Urothelium cell line (cell line): ENCODE measurements around the gene ARL14EPL.
"Not testable (repeated sequence)": the region's sequence is repeated elsewhere in the genome, so short reads cannot be mapped to it uniquely, and the experiment has no call there.

Experiments used
- DNase-seq: peaks from one replicate; pipeline ENCODE4 v3.0.0; 2011; ENCODE audit warnings: low spot score, mixed read lengths
- FAIRE-seq: peaks from 2 replicates; lab custom pipeline; 2011; peaks lifted over from hg19 to GRCh38; lab: Jason Lieb, UNC

ARL14EPL gene

GRCh38 chr5:116046261-116046660 lies 14.0 kb downstream of the ARL14EPL start:
- no peak for FAIRE-seq
- no peak for DNase-seq

GRCh38 chr5:116046823-116047222 lies 14.6 kb downstream of the ARL14EPL start:
- FAIRE-seq (no peak), DNase-seq (no peak)

- FAIRE-seq: no peak
- no peak for DNase-seq
Measured at GRCh38 chr5:116058346-116058936, 26.2 kb downstream of the ARL14EPL start.

- no peak for FAIRE-seq
- no peak for DNase-seq
Measured at GRCh38 chr5:116062352-116062751, 30.1 kb downstream of the ARL14EPL start.

GRCh38 chr5:116063950-116064349 lies 31.7 kb downstream of the ARL14EPL start:
- peak; percentile 21 for DNase-seq
- no peak for FAIRE-seq

GRCh38 chr5:116068028-116068632 lies 35.9 kb downstream of the ARL14EPL start:
- DNase-seq: peak; percentile 19
- FAIRE-seq: no peak

- FAIRE-seq (no peak), DNase-seq (no peak)
Measured at GRCh38 chr5:116071211-116071610, 38.9 kb downstream of the ARL14EPL start.

GRCh38 chr5:116075191-116075831 lies 43.0 kb downstream of the ARL14EPL start:
- DNase-seq: no peak
- FAIRE-seq: no peak

- FAIRE-seq (no peak), DNase-seq (no peak)
Measured at GRCh38 chr5:116076496-116076895, 44.2 kb downstream of the ARL14EPL start.

GRCh38 chr5:116078199-116078598 lies 45.9 kb downstream of the ARL14EPL start:
- DNase-seq (no peak), FAIRE-seq (no peak)

GRCh38 chr5:116084287-116084691 lies 52.0 kb downstream of the ARL14EPL start:
- FAIRE-seq (no peak), DNase-seq (peak; percentile 57)

GRCh38 chr5:116084871-116085715 lies 52.8 kb downstream of the ARL14EPL start, which contains the start of gene COMMD10:
COMMD10 (plus strand) TSS chr5:116085025.
- no peak for FAIRE-seq
- DNase-seq: peak; percentile 80

GRCh38 chr5:116086309-116086708 lies 54.0 kb downstream of the ARL14EPL start:
- not testable (repeated sequence) for DNase-seq, FAIRE-seq

GRCh38 chr5:116088062-116088461 lies 55.8 kb downstream of the ARL14EPL start:
- FAIRE-seq (no peak), DNase-seq (no peak)

- DNase-seq (no peak), FAIRE-seq (no peak)
Measured at GRCh38 chr5:116090302-116090701, 58.0 kb downstream of the ARL14EPL start.

GRCh38 chr5:116091416-116091815 lies 59.1 kb downstream of the ARL14EPL start:
- no peak for FAIRE-seq

GRCh38 chr5:116097301-116097700 lies 65.0 kb downstream of the ARL14EPL start:
- no peak for FAIRE-seq
- no peak for DNase-seq

More at GRCh38 chr5:116091416-116091815, 59.1 kb downstream of the ARL14EPL start:
- no peak for DNase-seq

- DNase-seq (no peak), FAIRE-seq (no peak)
Measured at GRCh38 chr5:116098998-116099397, 66.7 kb downstream of the ARL14EPL start.

- not testable (repeated sequence) for FAIRE-seq, DNase-seq
Measured at GRCh38 chr5:116104941-116105340, 72.7 kb downstream of the ARL14EPL start.
